Neural cell (in vitro differentiated cells): Measurements from ENCODE around the gene TLE2. TPM values are rescaled to one million over a fixed set of nuclear protein-coding genes. Genes with fewer than 3 reads are reported as not detected.

Experiments
- H2AFZ ChIP-seq: fragments of 200-600, 300-800 bp; sonication (generic), shearing (Covaris generic); 2 replicates; pipeline ENCODE4 v1.6.0; 2014; ENCODE audit warnings: low read depth, mild to moderate bottlenecking, antibody characterized with exemption, low read length, moderate library complexity
- H3F3A ChIP-seq: fragments of 200-600 bp; shearing (Covaris generic); 2 replicates; pipeline ENCODE4 v1.6.1; 2016; ENCODE audit warnings: mild to moderate bottlenecking, moderate library complexity, mixed read lengths, antibody characterized with exemption, low read length; ENCODE audit not compliant: insufficient read depth, poor library complexity, severe bottlenecking
- H3K27ac ChIP-seq: fragments of 200-600, 300-800 bp; sonication (generic), shearing (Covaris generic); 2 replicates; pipeline ENCODE4 v1.5.1; 2014; ENCODE audit warnings: mild to moderate bottlenecking, low read length, moderate library complexity
- H3K27me3 ChIP-seq: fragments of 300-800, 200-600 bp; sonication (generic), shearing (Covaris generic); 2 replicates; pipeline ENCODE4 v1.6.0; 2014; ENCODE audit warnings: mild to moderate bottlenecking, low read depth, low read length, moderate library complexity; ENCODE audit not compliant: insufficient read depth
- H3K36me3 ChIP-seq: fragments of 300-800, 200-600 bp; sonication (generic), shearing (Covaris generic); 2 replicates; pipeline ENCODE4 v1.5.1; 2014; ENCODE audit warnings: mild to moderate bottlenecking, antibody characterized with exemption, low read length, moderate library complexity; ENCODE audit not compliant: insufficient read depth
- H3K4me2 ChIP-seq: fragments of 300-800, 200-600 bp; sonication (generic), shearing (Covaris generic); 2 replicates; pipeline ENCODE4 v1.6.0; 2014; ENCODE audit warnings: mild to moderate bottlenecking, low read length
- H3K4me3 ChIP-seq: fragments of 300-800, 200-600 bp; sonication (generic), shearing (Covaris generic); 2 replicates; pipeline ENCODE4 v1.5.1; 2014; ENCODE audit warnings: mild to moderate bottlenecking, low read length, moderate library complexity
- H3K79me2 ChIP-seq: fragments of 200-600 bp; shearing (Covaris generic); replicated peaks from 2 replicates; pipeline ENCODE4 v1.6.0; 2014; ENCODE audit warnings: mild to moderate bottlenecking, low read length, moderate library complexity; ENCODE audit not compliant: insufficient read depth
- H3K9ac ChIP-seq: fragments of 300-800, 200-600 bp; sonication (generic), shearing (Covaris generic); 2 replicates; pipeline ENCODE4 v1.6.1; 2016; ENCODE audit warnings: mild to moderate bottlenecking, low read length, mixed read lengths
- H3K9me2 ChIP-seq: fragments of 200-600 bp; shearing (Covaris generic); 2 replicates; pipeline ENCODE4 v1.6.1; 2016; ENCODE audit warnings: mild to moderate bottlenecking, low read length, mixed read lengths; ENCODE audit not compliant: insufficient read depth
- H3K9me3 ChIP-seq: fragments of 200-600, 300-800 bp; sonication (generic), shearing (Covaris generic); 2 replicates; pipeline ENCODE4 v1.6.1; 2016; ENCODE audit warnings: mild to moderate bottlenecking, mixed run types, low read length, moderate library complexity, mixed read lengths
- H4K20me1 ChIP-seq: fragments of 200-600 bp; shearing (Covaris generic); 2 replicates; pipeline ENCODE4 v1.6.1; 2016; ENCODE audit warnings: mild to moderate bottlenecking, mixed run types; ENCODE audit not compliant: insufficient read depth
- EP300 ChIP-seq: fragments of 450-650 bp; conservative IDR thresholded peaks from 2 replicates; pipeline ENCODE4 v1.6.1; 2014; ENCODE audit warnings: antibody characterized with exemption, mild to moderate bottlenecking, moderate library complexity; ENCODE audit not compliant: poor library complexity, severe bottlenecking
- EZH2 ChIP-seq: fragments of 200-600, 300-800 bp; shearing (Covaris generic), sonication (generic); IDR thresholded peaks from 2 replicates; pipeline ENCODE4 v1.6.1; 2014; ENCODE audit warnings: antibody characterized with exemption, low read length, borderline replicate concordance, mild to moderate bottlenecking; ENCODE audit not compliant: insufficient read depth, poor library complexity, severe bottlenecking
- MXI1 ChIP-seq: fragments of 450-650 bp; conservative IDR thresholded peaks from 2 replicates; pipeline ENCODE4 v1.6.1; 2014; ENCODE audit warnings: antibody characterized with exemption, mild to moderate bottlenecking; ENCODE audit not compliant: poor library complexity, severe bottlenecking
- POLR2AphosphoS5 ChIP-seq: IDR thresholded peaks from 2 replicates; pipeline ENCODE4 v1.6.1; 2012
- RAD21 ChIP-seq: fragments of 450-650 bp; conservative IDR thresholded peaks from 2 replicates; pipeline ENCODE4 v1.6.1; 2014; ENCODE audit warnings: antibody characterized with exemption, mild to moderate bottlenecking, moderate library complexity
- SMC3 ChIP-seq: fragments of 450-650 bp; conservative IDR thresholded peaks from 2 replicates; pipeline ENCODE4 v1.6.1; 2014; ENCODE audit warnings: antibody characterized with exemption, mild to moderate bottlenecking, moderate library complexity; ENCODE audit not compliant: poor library complexity
- TAF1 ChIP-seq: IDR thresholded peaks from 2 replicates; pipeline ENCODE4 v1.6.1; 2012; ENCODE audit warnings: low read depth
- polyA plus RNA-seq: library from polyadenylated mRNA; depleted of rRNA; stranded (reverse); fragments of >200 nt; gene quantifications from 2 replicates; pipeline ENCODE4 v1.2.3, GENCODE V29; 2014
- TF ChIP-seq, protein P1 (sequence below): fragments of 450-650 bp; IDR thresholded peaks from 2 replicates; pipeline ENCODE4 v1.5.1; 2014; ENCODE audit warnings: antibody characterized with exemption, mild to moderate bottlenecking, moderate library complexity; ENCODE audit not compliant: poor library complexity, severe bottlenecking
- TF ChIP-seq, protein P2 (sequence below): IDR thresholded peaks from 2 replicates; pipeline ENCODE4 v1.6.1; 2012; ENCODE audit warnings: borderline replicate concordance

Gene TLE2
- polyA plus RNA-seq, 1 donor from 2014 or later, result 7.0 TPM

DNA sequence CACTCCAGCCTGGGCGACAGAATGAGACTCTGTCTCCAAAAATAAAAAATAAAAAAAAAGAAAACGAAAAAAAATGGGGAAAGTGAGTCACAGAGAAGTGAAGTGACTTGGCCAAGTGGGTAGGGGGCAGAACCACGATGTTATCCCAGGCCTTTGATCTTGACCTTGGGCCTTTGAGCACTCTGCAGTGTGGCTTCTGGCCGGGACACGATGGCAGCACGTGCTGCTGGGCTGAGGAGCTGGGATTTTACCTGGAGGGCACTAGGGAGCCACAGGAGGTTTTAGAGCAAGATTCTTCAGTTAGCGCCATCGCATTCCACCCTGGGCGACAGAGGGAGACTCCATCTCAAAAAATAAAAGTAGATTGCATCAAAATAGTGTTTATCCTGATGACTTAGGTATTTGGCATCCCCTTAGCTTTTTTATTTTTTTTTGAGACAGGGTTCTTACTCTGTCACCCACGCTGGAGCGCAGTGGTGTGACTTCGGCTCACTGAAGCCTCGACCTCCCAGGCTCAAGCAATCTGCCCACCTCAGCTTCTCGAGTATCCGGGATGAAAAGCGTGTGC is 37.5 kb upstream of the TLE2 start:
- no peak overlapping the region for H3K4me2 ChIP-seq

DNA sequence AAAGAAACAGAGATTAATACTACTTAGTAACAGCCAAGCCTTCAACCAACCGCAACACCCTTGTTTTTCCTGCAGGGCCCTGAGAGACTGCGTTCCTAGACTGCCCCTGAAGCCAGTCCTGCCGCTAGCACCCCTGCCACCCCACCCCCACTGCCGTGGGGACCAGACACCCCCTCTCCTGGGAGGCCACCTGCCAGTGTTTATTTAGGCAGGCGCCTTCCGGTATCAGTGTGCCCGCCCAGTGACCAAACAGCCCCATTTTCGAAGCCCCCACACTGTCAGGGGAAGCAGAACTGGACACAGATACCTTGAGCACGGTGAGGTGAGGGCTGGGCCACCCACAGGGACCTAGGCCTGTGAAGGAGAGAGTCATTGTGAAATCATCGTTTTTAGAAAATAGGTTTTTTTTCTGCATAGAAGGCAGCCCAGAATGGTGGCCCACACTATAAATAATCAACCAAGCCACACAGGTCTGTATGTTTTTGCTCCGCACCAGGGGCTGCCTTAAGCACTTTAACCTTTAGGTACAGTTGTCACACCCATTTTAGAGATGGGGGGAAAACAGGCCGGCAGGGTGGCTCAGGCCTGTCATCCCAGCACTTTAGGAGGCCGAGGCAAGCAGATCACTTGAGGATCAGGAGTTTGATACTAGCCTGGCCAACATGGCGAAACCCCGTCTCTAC is 36.7 kb upstream of the TLE2 start:
- no peaks in the 10 kb centered on the region for H3K36me3 ChIP-seq
- no peak overlapping the region for H3K4me2 ChIP-seq
- no peak overlapping the region for H3K9ac ChIP-seq
- H3K4me3 ChIP-seq, result no peak overlapping the region
- no peaks in the 10 kb centered on the region for H3K9me2 ChIP-seq
- peaks cover 8% of the 10 kb centered on the region for H3K79me2 ChIP-seq
- H3F3A ChIP-seq, result no peaks in the 10 kb centered on the region
- H3K27ac ChIP-seq, result no peak overlapping the region
- H3K9me3 ChIP-seq, result no peaks in the 10 kb centered on the region
- H3K27me3 ChIP-seq, result no peaks in the 10 kb centered on the region
- H2AFZ ChIP-seq, result no peak overlapping the region
- TF ChIP-seq RAD21, result no peak
- TF ChIP-seq MXI1, result no peak
- TF ChIP-seq, protein P1, sequence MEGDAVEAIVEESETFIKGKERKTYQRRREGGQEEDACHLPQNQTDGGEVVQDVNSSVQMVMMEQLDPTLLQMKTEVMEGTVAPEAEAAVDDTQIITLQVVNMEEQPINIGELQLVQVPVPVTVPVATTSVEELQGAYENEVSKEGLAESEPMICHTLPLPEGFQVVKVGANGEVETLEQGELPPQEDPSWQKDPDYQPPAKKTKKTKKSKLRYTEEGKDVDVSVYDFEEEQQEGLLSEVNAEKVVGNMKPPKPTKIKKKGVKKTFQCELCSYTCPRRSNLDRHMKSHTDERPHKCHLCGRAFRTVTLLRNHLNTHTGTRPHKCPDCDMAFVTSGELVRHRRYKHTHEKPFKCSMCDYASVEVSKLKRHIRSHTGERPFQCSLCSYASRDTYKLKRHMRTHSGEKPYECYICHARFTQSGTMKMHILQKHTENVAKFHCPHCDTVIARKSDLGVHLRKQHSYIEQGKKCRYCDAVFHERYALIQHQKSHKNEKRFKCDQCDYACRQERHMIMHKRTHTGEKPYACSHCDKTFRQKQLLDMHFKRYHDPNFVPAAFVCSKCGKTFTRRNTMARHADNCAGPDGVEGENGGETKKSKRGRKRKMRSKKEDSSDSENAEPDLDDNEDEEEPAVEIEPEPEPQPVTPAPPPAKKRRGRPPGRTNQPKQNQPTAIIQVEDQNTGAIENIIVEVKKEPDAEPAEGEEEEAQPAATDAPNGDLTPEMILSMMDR, result no peak
- no peaks in the 10 kb centered on the region for H4K20me1 ChIP-seq

More for the DNA sequence above, 37.5 kb upstream of the TLE2 start:
- Histone ChIP-seq H4K20me1 (no peaks in the 10 kb centered on the region), H3K27me3 (no peaks in the 10 kb centered on the region), H3K4me3 (no peak overlapping the region), H3K9ac (no peak overlapping the region), H3F3A (no peaks in the 10 kb centered on the region), H3K9me2 (no peaks in the 10 kb centered on the region), H3K27ac (no peak overlapping the region), H3K79me2 (peaks cover under 1% of the 10 kb centered on the region), H3K9me3 (no peaks in the 10 kb centered on the region), H3K36me3 (no peaks in the 10 kb centered on the region), H2AFZ (no peak overlapping the region)
- TF ChIP-seq MXI1 (no peak), SMC3 (no peak), RAD21 (no peak), TAF1 (no peak), POLR2AphosphoS5 (no peak), EP300 (no peak), EZH2 (no peak)
- TF ChIP-seq, protein P1, result no peak
- TF ChIP-seq, protein P2, sequence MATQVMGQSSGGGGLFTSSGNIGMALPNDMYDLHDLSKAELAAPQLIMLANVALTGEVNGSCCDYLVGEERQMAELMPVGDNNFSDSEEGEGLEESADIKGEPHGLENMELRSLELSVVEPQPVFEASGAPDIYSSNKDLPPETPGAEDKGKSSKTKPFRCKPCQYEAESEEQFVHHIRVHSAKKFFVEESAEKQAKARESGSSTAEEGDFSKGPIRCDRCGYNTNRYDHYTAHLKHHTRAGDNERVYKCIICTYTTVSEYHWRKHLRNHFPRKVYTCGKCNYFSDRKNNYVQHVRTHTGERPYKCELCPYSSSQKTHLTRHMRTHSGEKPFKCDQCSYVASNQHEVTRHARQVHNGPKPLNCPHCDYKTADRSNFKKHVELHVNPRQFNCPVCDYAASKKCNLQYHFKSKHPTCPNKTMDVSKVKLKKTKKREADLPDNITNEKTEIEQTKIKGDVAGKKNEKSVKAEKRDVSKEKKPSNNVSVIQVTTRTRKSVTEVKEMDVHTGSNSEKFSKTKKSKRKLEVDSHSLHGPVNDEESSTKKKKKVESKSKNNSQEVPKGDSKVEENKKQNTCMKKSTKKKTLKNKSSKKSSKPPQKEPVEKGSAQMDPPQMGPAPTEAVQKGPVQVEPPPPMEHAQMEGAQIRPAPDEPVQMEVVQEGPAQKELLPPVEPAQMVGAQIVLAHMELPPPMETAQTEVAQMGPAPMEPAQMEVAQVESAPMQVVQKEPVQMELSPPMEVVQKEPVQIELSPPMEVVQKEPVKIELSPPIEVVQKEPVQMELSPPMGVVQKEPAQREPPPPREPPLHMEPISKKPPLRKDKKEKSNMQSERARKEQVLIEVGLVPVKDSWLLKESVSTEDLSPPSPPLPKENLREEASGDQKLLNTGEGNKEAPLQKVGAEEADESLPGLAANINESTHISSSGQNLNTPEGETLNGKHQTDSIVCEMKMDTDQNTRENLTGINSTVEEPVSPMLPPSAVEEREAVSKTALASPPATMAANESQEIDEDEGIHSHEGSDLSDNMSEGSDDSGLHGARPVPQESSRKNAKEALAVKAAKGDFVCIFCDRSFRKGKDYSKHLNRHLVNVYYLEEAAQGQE, result no peak
